Measurements from ENCODE around the gene METTL15.
A peak's percentile ranks its signal among the peaks of the same experiment; 100 is the strongest.

The METTL15 gene

GRCh38 chr11:28223577-28223976, 115.4 kb downstream of the METTL15 start:
- FAIRE-seq = peak; percentile 30
- DNase-seq (ENCODE audit: insufficient read length, low spot score) = no peak
- no peak for TF ChIP-seq POLR2A (IDR thresholded peaks at IDR 0.05; ENCODE audit: low read depth, low read length)

- TF ChIP-seq POLR2A (IDR thresholded peaks at IDR 0.05; ENCODE audit: low read depth, low read length) = no peak
- no peak for FAIRE-seq
Observed at GRCh38 chr11:28223994-28224393, 115.8 kb downstream of the METTL15 start.

GRCh38 chr11:28227460-28227859, 119.3 kb downstream of the METTL15 start:
- FAIRE-seq (no peak), DNase-seq (ENCODE audit: insufficient read length, low spot score) (no peak)
- TF ChIP-seq POLR2A (IDR thresholded peaks at IDR 0.05; ENCODE audit: low read depth, low read length) = no peak

More at GRCh38 chr11:28223994-28224393, 115.8 kb downstream of the METTL15 start:
- no peak for DNase-seq (ENCODE audit: insufficient read length, low spot score)

- no peak for DNase-seq (ENCODE audit: insufficient read length, low spot score)
- FAIRE-seq = peak; percentile 66
- TF ChIP-seq POLR2A (IDR thresholded peaks at IDR 0.05; ENCODE audit: low read depth, low read length) = no peak
Observed at GRCh38 chr11:28228196-28228895, 120.2 kb downstream of the METTL15 start.

GRCh38 chr11:28231475-28231874, 123.3 kb downstream of the METTL15 start:
- FAIRE-seq (peak; percentile 55), DNase-seq (ENCODE audit: insufficient read length, low spot score) (no peak)
- no peak for TF ChIP-seq POLR2A (IDR thresholded peaks at IDR 0.05; ENCODE audit: low read depth, low read length)

- FAIRE-seq (no peak), DNase-seq (ENCODE audit: insufficient read length, low spot score) (no peak)
- no peak for TF ChIP-seq POLR2A (IDR thresholded peaks at IDR 0.05; ENCODE audit: low read depth, low read length)
Observed at GRCh38 chr11:28232649-28233048, 124.5 kb downstream of the METTL15 start.

GRCh38 chr11:28241760-28242159, 133.6 kb downstream of the METTL15 start:
- FAIRE-seq (no peak), DNase-seq (ENCODE audit: insufficient read length, low spot score) (no peak)
- no peak for TF ChIP-seq POLR2A (IDR thresholded peaks at IDR 0.05; ENCODE audit: low read depth, low read length)

GRCh38 chr11:28242596-28242995, 134.4 kb downstream of the METTL15 start:
- DNase-seq (ENCODE audit: insufficient read length, low spot score) (no peak), FAIRE-seq (no peak)
- no peak for TF ChIP-seq POLR2A (IDR thresholded peaks at IDR 0.05; ENCODE audit: low read depth, low read length)

- no peak for DNase-seq (ENCODE audit: insufficient read length, low spot score)
- TF ChIP-seq POLR2A (IDR thresholded peaks at IDR 0.05; ENCODE audit: low read depth, low read length) = no peak
- FAIRE-seq = no peak
Observed at GRCh38 chr11:28243061-28243460, 134.9 kb downstream of the METTL15 start.

GRCh38 chr11:28243581-28243980, 135.4 kb downstream of the METTL15 start:
- FAIRE-seq = peak; percentile 45
- TF ChIP-seq POLR2A (IDR thresholded peaks at IDR 0.05; ENCODE audit: low read depth, low read length) = no peak

GRCh38 chr11:28245131-28245530, 136.9 kb downstream of the METTL15 start:
- no peak for DNase-seq (ENCODE audit: insufficient read length, low spot score)
- FAIRE-seq = no peak
- TF ChIP-seq POLR2A (IDR thresholded peaks at IDR 0.05; ENCODE audit: low read depth, low read length) = no peak

More at GRCh38 chr11:28243581-28243980, 135.4 kb downstream of the METTL15 start:
- DNase-seq (ENCODE audit: insufficient read length, low spot score) = no peak

GRCh38 chr11:28250192-28250591, 142.0 kb downstream of the METTL15 start:
- TF ChIP-seq POLR2A (IDR thresholded peaks at IDR 0.05; ENCODE audit: low read depth, low read length) = no peak
- DNase-seq (ENCODE audit: insufficient read length, low spot score) = no peak
- no peak for FAIRE-seq

- no peak for FAIRE-seq
- TF ChIP-seq POLR2A (IDR thresholded peaks at IDR 0.05; ENCODE audit: low read depth, low read length) = no peak
- no peak for DNase-seq (ENCODE audit: insufficient read length, low spot score)
Observed at GRCh38 chr11:28251257-28251656, 143.1 kb downstream of the METTL15 start.

- no peak for TF ChIP-seq POLR2A (IDR thresholded peaks at IDR 0.05; ENCODE audit: low read depth, low read length)
- FAIRE-seq = no peak
- DNase-seq (ENCODE audit: insufficient read length, low spot score) = no peak
Observed at GRCh38 chr11:28257761-28258160, 149.6 kb downstream of the METTL15 start.

- FAIRE-seq = no peak
- no peak for DNase-seq (ENCODE audit: insufficient read length, low spot score)
- TF ChIP-seq POLR2A (IDR thresholded peaks at IDR 0.05; ENCODE audit: low read depth, low read length) = no peak
Observed at GRCh38 chr11:28259177-28259843, 151.1 kb downstream of the METTL15 start.

Measured in H54 (cell line).